ENCODE measurements around the gene SATB2. TPM values are rescaled to one million over a fixed set of nuclear protein-coding genes. Genes with fewer than 3 reads are reported as not detected.

Gene SATB2
- total RNA-seq, 1 donor from 2014 or later: 5.5 TPM

GRCh38 chr2:199382091-199382490, 75.6 kb downstream of the SATB2 start:
- no peak overlapping the region for H3K4me3 ChIP-seq (ENCODE audit: low read depth, low read length)
- TF ChIP-seq CTCF (IDR thresholded peaks at IDR 0.05; ENCODE audit: insufficient read depth, low read length, poor library complexity, severe bottlenecking): no peak
- H3K27me3 ChIP-seq (ENCODE audit: control insufficient read depth, insufficient read depth, low read length): no peaks in the 10 kb centered on the region
- no peak for DNase-seq (ENCODE audit: low read depth)
- H3K36me3 ChIP-seq (ENCODE audit: control insufficient read depth, insufficient read depth, low read length): no peaks in the 10 kb centered on the region

- Histone ChIP-seq H3K36me3 (ENCODE audit: control insufficient read depth, insufficient read depth, low read length) (no peaks in the 10 kb centered on the region), H3K27me3 (ENCODE audit: control insufficient read depth, insufficient read depth, low read length) (no peaks in the 10 kb centered on the region), H3K4me3 (ENCODE audit: low read depth, low read length) (no peak overlapping the region)
- no peak for DNase-seq (ENCODE audit: low read depth)
- TF ChIP-seq CTCF (IDR thresholded peaks at IDR 0.05; ENCODE audit: insufficient read depth, low read length, poor library complexity, severe bottlenecking): no peak
Observed at GRCh38 chr2:199381531-199381930, 76.2 kb downstream of the SATB2 start.

- Histone ChIP-seq H3K4me3 (ENCODE audit: low read depth, low read length) (no peak overlapping the region), H3K27me3 (ENCODE audit: control insufficient read depth, insufficient read depth, low read length) (no peaks in the 10 kb centered on the region), H3K36me3 (ENCODE audit: control insufficient read depth, insufficient read depth, low read length) (no peaks in the 10 kb centered on the region)
- no peak for DNase-seq (ENCODE audit: low read depth)
- no peak for TF ChIP-seq CTCF (IDR thresholded peaks at IDR 0.05; ENCODE audit: insufficient read depth, low read length, poor library complexity, severe bottlenecking)
Observed at GRCh38 chr2:199378948-199379650, 78.6 kb downstream of the SATB2 start.

GRCh38 chr2:199370150-199370780, 87.5 kb downstream of the SATB2 start:
- no peaks in the 10 kb centered on the region for H3K36me3 ChIP-seq (ENCODE audit: control insufficient read depth, insufficient read depth, low read length)
- no peak for DNase-seq (ENCODE audit: low read depth)
- TF ChIP-seq CTCF (IDR thresholded peaks at IDR 0.05; ENCODE audit: insufficient read depth, low read length, poor library complexity, severe bottlenecking): no peak

GRCh38 chr2:199366406-199366805, 91.3 kb downstream of the SATB2 start:
- Histone ChIP-seq H3K36me3 (ENCODE audit: control insufficient read depth, insufficient read depth, low read length) (no peaks in the 10 kb centered on the region), H3K27me3 (ENCODE audit: control insufficient read depth, insufficient read depth, low read length) (no peaks in the 10 kb centered on the region), H3K4me3 (ENCODE audit: low read depth, low read length) (no peak overlapping the region)
- TF ChIP-seq CTCF (IDR thresholded peaks at IDR 0.05; ENCODE audit: insufficient read depth, low read length, poor library complexity, severe bottlenecking): no peak
- DNase-seq (ENCODE audit: low read depth): peak; percentile 7

More at GRCh38 chr2:199370150-199370780, 87.5 kb downstream of the SATB2 start:
- Histone ChIP-seq H3K27me3 (ENCODE audit: control insufficient read depth, insufficient read depth, low read length) (no peaks in the 10 kb centered on the region), H3K4me3 (ENCODE audit: low read depth, low read length) (no peak overlapping the region)
